GM12865 (cell line): ENCODE measurements around the gene ATP8A2.

Experiments used
- DNase-seq: peaks from one replicate; pipeline ENCODE4 v3.0.0; 2010; ENCODE audit warnings: low read depth
- H3K4me3 ChIP-seq: 2 replicates; pipeline ENCODE4 v1.5.1; 2011; ENCODE audit warnings: mild to moderate bottlenecking, low read depth, low read length, control low read depth
- CTCF ChIP-seq: IDR thresholded peaks from 2 replicates; pipeline ENCODE4 v1.5.1; 2011; ENCODE audit warnings: low read length, control low read depth, low read depth, inconsistent platforms; ENCODE audit not compliant: insufficient read depth; ENCODE audit errors: missing control alignments

ATP8A2 gene

GRCh38 chr13:25887962-25888655 lies 516.3 kb downstream of the ATP8A2 start:
- DNase-seq, result no peak
- TF ChIP-seq CTCF, result no peak
- H3K4me3 ChIP-seq, result no peak overlapping the region

DNA sequence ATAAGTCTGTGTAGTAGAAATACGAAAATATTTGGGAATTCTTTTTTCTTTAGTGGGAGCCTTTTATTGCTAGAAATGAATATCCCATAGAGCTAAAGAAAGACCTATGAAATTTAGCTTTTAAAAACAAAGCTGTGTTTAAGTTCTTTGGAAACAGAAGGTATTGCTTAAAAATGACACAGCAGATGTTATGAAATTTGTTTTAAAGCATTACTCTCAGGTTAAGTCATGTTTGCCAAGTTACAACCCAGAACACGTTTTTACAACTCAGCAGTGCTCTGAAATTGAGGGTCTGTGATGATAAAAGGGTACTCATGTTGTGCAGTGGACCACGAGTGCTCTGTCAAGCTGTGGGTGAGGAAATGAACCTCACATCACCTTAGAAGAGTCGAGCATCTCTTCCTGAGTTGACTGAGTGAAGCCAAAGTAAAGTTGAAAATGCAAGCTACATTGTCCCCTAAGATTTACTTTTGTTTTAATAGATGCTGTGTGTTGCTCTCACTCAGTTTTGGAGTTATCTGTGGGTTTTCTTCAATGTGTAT lies 519.0 kb downstream of the ATP8A2 start:
- TF ChIP-seq CTCF, result no peak
- DNase-seq, result no peak
- no peak overlapping the region for H3K4me3 ChIP-seq

DNA sequence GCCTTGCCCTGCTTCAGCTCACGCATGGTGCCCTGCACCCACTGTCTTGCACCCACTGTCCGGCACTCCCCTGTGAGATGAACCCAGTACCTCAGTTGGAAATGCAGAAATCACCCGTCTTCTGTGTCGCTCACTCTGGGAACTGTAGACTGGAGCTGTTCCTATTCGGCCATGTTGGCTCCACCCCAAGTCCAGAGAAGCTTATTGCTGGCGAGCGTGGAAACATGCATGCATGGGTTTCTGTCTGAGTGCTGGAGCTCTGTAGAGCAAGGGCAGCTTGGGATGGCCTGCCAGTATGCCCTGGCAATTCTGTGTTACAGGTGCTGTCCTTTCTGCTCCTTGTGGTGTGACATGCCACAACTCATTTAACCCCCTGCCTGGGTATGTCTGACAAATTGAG lies 527.2 kb downstream of the ATP8A2 start:
- no peak for DNase-seq
- TF ChIP-seq CTCF, result no peak
- H3K4me3 ChIP-seq, result no peak overlapping the region

DNA sequence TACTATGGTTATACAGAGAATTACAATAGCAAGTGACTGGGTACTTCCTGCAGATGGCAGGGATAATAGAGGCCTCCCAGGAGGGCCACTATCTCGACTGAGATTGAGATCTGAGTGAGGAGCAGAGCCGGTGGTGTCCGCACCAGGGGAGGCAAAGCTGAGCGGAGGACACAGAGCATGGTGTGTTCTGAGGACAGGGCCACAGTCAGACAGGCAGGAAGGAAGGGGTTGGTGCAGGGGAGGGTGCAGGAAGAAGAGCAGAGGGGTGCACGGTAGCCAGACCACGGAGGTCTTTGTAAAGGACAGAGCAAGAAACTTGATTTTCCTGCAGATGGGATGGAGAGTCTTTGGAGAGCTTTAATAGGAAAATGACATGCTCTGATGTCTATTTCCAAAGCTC lies 527.7 kb downstream of the ATP8A2 start:
- TF ChIP-seq CTCF, result no peak
- DNase-seq, result no peak
- no peak overlapping the region for H3K4me3 ChIP-seq

DNA sequence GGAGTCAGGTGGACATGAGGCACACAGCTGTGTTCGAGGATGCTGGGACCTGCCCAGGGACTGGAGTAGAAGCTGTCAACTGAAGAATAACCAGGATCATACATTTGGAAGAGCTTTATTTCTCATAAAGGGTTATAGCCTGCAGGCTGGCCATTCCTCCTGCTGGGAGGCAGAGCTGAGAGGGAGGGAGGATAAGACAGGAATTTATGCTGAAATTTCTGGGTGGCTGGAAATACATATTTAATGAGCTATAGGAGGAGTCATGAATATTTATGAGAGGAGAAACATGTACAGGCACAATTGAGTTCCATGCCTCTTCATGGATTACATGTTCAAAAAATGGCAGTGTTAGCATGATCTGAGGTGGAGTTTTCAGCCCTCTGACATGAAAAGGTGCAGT lies 528.2 kb downstream of the ATP8A2 start:
- no peak for DNase-seq
- no peak for TF ChIP-seq CTCF
- no peak overlapping the region for H3K4me3 ChIP-seq

- peak; percentile 78 for DNase-seq
- no peak for TF ChIP-seq CTCF
- no peak overlapping the region for H3K4me3 ChIP-seq
These were observed 529.9 kb downstream of the ATP8A2 start for GRCh38 chr13:25901460-25902376.
